ENCODE measurements around the gene LRRC74B. TPM values are rescaled to one million over a fixed set of nuclear protein-coding genes. Genes with fewer than 3 reads are reported as not detected.

LRRC74B gene
- under 0.01 TPM in 2 replicates for total RNA-seq

GRCh38 chr22:21045585-21046294, at the start of gene LRRC74B:
TSS of gene LRRC74B (plus strand) at chr22:21045946. CDS start at chr22:21045987, 41 bp downstream.

DNA sequence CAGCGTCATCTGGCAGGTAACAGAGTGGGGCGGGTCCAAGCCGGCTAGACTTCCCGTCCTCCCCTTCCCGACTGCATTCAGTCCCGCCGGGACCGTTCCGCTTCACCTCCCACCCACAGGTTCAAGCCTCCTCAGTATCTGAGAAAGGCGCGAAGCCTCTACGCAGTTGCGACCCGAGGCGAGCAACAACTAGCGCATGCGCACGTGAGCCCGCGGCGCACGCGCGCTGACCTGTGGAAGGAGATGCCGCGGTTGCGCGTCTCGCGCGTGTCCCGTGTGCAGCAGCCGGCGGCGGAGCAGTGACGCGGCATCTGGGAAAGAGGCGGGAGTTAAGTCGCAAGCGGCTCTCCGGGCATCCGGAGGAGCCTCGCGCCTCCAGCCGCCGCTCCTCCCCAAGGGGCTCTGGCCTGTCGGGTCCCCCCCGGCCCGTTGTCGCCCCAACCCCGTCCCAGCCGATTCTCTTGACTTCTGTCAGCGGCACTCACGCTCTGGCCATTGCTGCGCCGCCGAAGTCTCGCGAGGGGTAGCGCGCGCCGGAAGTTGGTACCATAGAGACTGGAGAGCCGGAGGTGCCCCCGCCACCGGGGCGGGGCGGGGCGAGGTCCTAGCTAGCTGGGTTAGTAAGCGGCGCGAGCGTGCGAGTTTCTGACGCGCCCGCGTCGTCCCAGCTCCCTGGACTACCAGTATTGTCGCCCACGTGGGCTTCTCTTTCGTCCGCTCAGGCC, 44.0 kb upstream of the LRRC74B start, which contains the start of gene THAP7:
Gene THAP7, minus strand, starts transcription at position 518 of the 725 bp plus-strand sequence. Its CDS starts 207 bp downstream, at position 311.

GRCh38 chr22:21014726-21015465, 30.9 kb upstream of the LRRC74B start, which contains the start of gene P2RX6:
TSS of gene P2RX6 (plus strand) at chr22:21015165. CDS start at chr22:21015175, 10 bp downstream.

GRCh38 chr22:21032037-21032867, 13.5 kb upstream of the LRRC74B start, which contains the start of gene SLC7A4:
TSS of gene SLC7A4 (minus strand) at chr22:21032561. CDS start at chr22:21031812, 749 bp downstream.

Other genes with a start within 250 kb of the LRRC74B start
- 22.5 and 27.9 TPM in 2 replicates for gene PI4KA, start 187.1 kb upstream of the LRRC74B start, total RNA-seq
- 5.8 and 7.1 TPM in 2 replicates for gene SNAP29, start 186.9 kb upstream of the LRRC74B start, total RNA-seq
- 20.8 and 24.0 TPM in 2 replicates for gene CRKL, start 128.5 kb upstream of the LRRC74B start, total RNA-seq
- gene AIFM3, start 78.7 kb upstream of the LRRC74B start, total RNA-seq, result 1.1 and 1.4 TPM in 2 replicates
- gene LZTR1, start 63.6 kb upstream of the LRRC74B start, total RNA-seq, result 53.6 and 64.0 TPM in 2 replicates
- gene THAP7, start 43.8 kb upstream of the LRRC74B start, total RNA-seq, result 18.3 and 19.3 TPM in 2 replicates
- gene P2RX6, start 30.8 kb upstream of the LRRC74B start, total RNA-seq, result 2.6 and 6.9 TPM in 2 replicates
- gene SLC7A4, start 13.4 kb upstream of the LRRC74B start, total RNA-seq, result 0.16 and 0.17 TPM in 2 replicates

Data from bronchial smooth muscle cell (primary cell).